Vagina (tissue), 2 donors: ENCODE results near the gene FLNA. TPM values are rescaled to one million over a fixed set of nuclear protein-coding genes. Genes with fewer than 3 reads are reported as not detected.

ENCODE experiments used
- DNase-seq, 2 donors: peaks; one replicate each; pipeline ENCODE4 v3.0.0-alpha.2; 2017; ENCODE audit errors: extremely low spot score in 2 of 2
- H3K27ac ChIP-seq: fragments of 200-600 bp; sonication (generic); one replicate; pipeline ENCODE4 v1.5.1; 2019
- H3K27me3 ChIP-seq: fragments of 200-600 bp; sonication (generic); one replicate; pipeline ENCODE4 v1.5.1; 2019
- H3K36me3 ChIP-seq, 2 donors: fragments of 200-600 bp; sonication (generic); one replicate each; pipeline ENCODE4 v1.5.1; 2017 to 2019
- H3K4me1 ChIP-seq: fragments of 200-600 bp; sonication (generic); one replicate; pipeline ENCODE4 v1.5.1; 2019
- H3K4me3 ChIP-seq, 2 donors: fragments of 200-600 bp; sonication (generic); 1 replicate in 1 of 2; 2 replicates in 1 of 2; pipeline ENCODE4 v1.5.1; 2016 to 2019
- H3K9me3 ChIP-seq: fragments of 200-600 bp; sonication (generic); one replicate; pipeline ENCODE4 v1.5.1; 2019
- POLR2A ChIP-seq, 2 donors: fragments of 450-650 bp; IDR thresholded peaks; one replicate each; pipeline ENCODE4 v1.6.1; 2017; ENCODE audit warnings: antibody characterized with exemption in 2 of 2, mild to moderate bottlenecking in 2 of 2, moderate library complexity in 2 of 2
- POLR2AphosphoS5 ChIP-seq, 2 donors: sonication (generic); formaldehyde crosslinking; IDR thresholded peaks; one replicate each; pipeline ENCODE4 v1.9.0; 2017; ENCODE audit warnings: antibody characterized with exemption in 2 of 2, mild to moderate bottlenecking in 2 of 2, low read depth in 1 of 2; ENCODE audit not compliant: insufficient read depth in 1 of 2
- intact Hi-C: fragments of 100-400 bp; cut with DNase I; formaldehyde crosslinking; loops from one replicate; pipeline ENCODE4 v1.15.1; 2023
- total RNA-seq: library from RNA; depleted of rRNA; stranded (reverse); fragments of >200 nt; gene quantifications from one replicate; pipeline ENCODE4 v1.2.3, GENCODE V29; 2016
- TF ChIP-seq, protein P1 (sequence below), 3 experiments: fragments of 450-650 bp in 2 of 3; fragments of 200-600 bp in 1 of 3; sonication (generic) in 1 of 3; IDR thresholded peaks; one replicate each; pipeline ENCODE4 v1.5.1; 2017 to 2019; ENCODE audit warnings: antibody characterized with exemption in 3 of 3, mild to moderate bottlenecking in 2 of 3, moderate library complexity in 2 of 3

Gene FLNA
- total RNA-seq, 1 donor from 2014 or later, result 1,247 TPM

DNA sequence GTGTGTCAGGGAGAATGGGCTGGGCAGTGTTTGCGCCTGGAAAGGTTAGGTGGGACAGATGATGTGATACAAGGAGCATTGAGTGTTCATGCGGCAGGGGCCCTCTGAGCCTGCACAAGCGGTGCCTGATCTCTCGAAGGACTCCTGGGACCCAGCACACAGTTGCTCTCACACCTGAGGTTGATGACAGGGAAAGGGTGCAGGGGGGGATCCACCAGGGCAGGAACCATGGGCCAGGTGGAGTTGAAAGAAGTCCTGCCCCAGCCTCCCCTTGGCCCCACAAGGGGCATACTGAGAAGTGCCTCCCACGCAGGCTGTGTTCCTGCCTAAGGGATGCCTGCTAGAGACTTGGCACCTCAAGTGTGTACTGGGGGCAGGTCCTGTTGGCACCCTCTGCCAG is 45.8 kb downstream of the FLNA start:
- no peaks in the 10 kb centered on the region for H3K36me3 ChIP-seq
- DNase-seq, result no peak
- H3K9me3 ChIP-seq, result no peaks in the 10 kb centered on the region
- H3K27me3 ChIP-seq, result no peaks in the 10 kb centered on the region
- no peak overlapping the region for H3K4me3 ChIP-seq
- no peak for TF ChIP-seq POLR2A (IDR thresholded peaks at IDR 0.05)
- TF ChIP-seq, protein P1, sequence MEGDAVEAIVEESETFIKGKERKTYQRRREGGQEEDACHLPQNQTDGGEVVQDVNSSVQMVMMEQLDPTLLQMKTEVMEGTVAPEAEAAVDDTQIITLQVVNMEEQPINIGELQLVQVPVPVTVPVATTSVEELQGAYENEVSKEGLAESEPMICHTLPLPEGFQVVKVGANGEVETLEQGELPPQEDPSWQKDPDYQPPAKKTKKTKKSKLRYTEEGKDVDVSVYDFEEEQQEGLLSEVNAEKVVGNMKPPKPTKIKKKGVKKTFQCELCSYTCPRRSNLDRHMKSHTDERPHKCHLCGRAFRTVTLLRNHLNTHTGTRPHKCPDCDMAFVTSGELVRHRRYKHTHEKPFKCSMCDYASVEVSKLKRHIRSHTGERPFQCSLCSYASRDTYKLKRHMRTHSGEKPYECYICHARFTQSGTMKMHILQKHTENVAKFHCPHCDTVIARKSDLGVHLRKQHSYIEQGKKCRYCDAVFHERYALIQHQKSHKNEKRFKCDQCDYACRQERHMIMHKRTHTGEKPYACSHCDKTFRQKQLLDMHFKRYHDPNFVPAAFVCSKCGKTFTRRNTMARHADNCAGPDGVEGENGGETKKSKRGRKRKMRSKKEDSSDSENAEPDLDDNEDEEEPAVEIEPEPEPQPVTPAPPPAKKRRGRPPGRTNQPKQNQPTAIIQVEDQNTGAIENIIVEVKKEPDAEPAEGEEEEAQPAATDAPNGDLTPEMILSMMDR (IDR thresholded peaks at IDR 0.05), result no peak
- TF ChIP-seq POLR2AphosphoS5 (IDR thresholded peaks at IDR 0.05; ENCODE audit: insufficient read depth in 1 of 2, low read depth in 1 of 2), result no peak
- intact Hi-C loops, result no loop called here
- peaks cover 7% of the 10 kb centered on the region for H3K4me1 ChIP-seq
- H3K27ac ChIP-seq, result no peak overlapping the region

DNA sequence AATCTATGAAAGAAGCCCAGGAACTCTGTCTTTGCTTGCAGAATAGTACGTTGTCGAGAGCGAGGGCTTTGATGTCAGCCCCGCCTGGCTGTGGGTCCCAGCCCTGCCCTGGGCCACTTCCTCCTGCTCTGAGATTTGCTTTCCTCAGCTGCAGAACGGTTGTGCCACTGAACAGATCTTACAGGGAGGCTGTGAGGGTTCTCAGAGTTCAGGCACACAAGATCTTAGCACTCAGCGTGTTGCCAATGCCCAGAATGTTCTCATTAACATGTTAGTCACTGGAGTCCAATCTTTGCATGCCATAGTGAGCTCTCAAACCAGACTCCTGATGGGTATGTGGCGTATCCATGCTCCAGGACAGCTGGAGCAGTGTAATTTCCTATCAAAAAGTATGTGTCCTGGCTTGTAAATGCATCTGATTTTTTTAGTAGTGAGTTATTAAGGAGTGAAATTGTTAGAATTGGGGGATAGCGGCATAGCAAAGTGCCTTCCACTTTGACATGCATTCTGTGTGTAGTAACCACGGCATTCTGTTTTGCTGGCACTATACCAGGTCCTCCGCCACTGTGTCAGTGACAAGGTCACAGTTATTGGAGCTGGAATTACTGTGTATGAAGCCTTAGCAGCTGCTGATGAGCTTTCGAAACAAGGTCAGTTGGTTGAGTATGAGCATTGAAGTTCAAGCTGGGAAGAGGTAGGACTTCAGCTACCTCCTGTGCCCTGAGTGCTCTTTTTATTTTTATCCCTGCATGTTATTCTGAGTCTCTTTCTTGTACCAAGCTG is 47.2 kb downstream of the FLNA start:
- intact Hi-C loops, result no loop called here
- Histone ChIP-seq H3K9me3 (no peaks in the 10 kb centered on the region), H3K27ac (no peak overlapping the region), H3K36me3 (no peaks in the 10 kb centered on the region), H3K4me3 (no peak overlapping the region), H3K4me1 (peaks cover 7% of the 10 kb centered on the region), H3K27me3 (no peaks in the 10 kb centered on the region)
- no peak for TF ChIP-seq POLR2A (IDR thresholded peaks at IDR 0.05)
- TF ChIP-seq, protein P1 (IDR thresholded peaks at IDR 0.05), result no peak
- no peak for TF ChIP-seq POLR2AphosphoS5 (IDR thresholded peaks at IDR 0.05; ENCODE audit: insufficient read depth in 1 of 2, low read depth in 1 of 2)
- DNase-seq, result no peak

DNA sequence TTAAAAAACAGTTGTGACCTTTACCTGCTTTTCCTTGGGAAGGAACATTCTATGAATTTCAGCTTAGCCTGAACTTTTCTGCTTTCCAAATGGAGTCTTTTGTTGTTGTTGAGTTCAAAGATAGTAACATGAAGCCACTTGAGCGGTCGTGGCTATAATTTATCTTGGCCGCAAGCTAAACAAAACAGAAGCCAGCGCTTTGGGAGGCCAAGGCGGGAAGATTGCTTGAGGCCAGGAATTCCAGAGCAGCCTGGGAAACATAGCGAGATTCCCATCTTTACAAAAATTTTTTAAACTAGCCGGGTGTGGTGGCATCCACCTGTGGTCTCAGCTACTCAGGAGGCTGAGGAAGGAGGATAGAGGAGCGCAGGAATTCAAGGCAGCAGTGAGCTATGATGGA is 48.9 kb downstream of the FLNA start:
- Histone ChIP-seq H3K4me1 (peaks cover 7% of the 10 kb centered on the region), H3K27ac (no peak overlapping the region), H3K4me3 (no peak overlapping the region), H3K27me3 (no peaks in the 10 kb centered on the region), H3K36me3 (no peaks in the 10 kb centered on the region), H3K9me3 (no peaks in the 10 kb centered on the region)
- DNase-seq, result no peak
- intact Hi-C loops, result no loop called here
- TF ChIP-seq, protein P1 (IDR thresholded peaks at IDR 0.05), result no peak
- TF ChIP-seq POLR2A (IDR thresholded peaks at IDR 0.05) (no peak), POLR2AphosphoS5 (IDR thresholded peaks at IDR 0.05; ENCODE audit: insufficient read depth in 1 of 2, low read depth in 1 of 2) (no peak)

DNA sequence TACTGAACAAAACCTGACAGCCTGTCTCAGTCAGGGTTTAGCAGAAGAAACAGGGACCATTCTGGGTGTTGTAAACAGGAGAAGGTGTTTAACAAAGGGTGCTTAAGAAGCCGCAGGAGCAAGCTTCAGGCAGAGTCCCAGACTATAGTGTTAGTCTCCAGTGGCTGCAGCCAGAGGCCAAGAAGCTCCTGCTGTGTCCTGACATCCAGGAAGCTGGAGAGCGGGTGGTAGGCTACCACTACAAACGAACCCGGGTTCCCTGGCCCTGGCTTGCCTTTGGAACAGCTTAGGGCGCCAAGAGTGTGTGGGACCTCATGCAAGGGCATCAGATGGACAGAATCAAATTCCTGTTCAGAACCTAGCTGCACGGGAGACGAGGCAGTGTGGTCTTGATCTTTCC is 50.9 kb downstream of the FLNA start:
- H3K9me3 ChIP-seq, result no peaks in the 10 kb centered on the region
- no peak for DNase-seq
- peaks cover 7% of the 10 kb centered on the region for H3K4me1 ChIP-seq
- H3K27me3 ChIP-seq, result no peaks in the 10 kb centered on the region
- H3K4me3 ChIP-seq, result no peak overlapping the region
- no peaks in the 10 kb centered on the region for H3K36me3 ChIP-seq
- intact Hi-C loops, result no loop called here
- TF ChIP-seq POLR2A (IDR thresholded peaks at IDR 0.05), result no peak
- TF ChIP-seq POLR2AphosphoS5 (IDR thresholded peaks at IDR 0.05; ENCODE audit: insufficient read depth in 1 of 2, low read depth in 1 of 2), result no peak
- TF ChIP-seq, protein P1 (IDR thresholded peaks at IDR 0.05), result no peak
- H3K27ac ChIP-seq, result no peak overlapping the region

DNA sequence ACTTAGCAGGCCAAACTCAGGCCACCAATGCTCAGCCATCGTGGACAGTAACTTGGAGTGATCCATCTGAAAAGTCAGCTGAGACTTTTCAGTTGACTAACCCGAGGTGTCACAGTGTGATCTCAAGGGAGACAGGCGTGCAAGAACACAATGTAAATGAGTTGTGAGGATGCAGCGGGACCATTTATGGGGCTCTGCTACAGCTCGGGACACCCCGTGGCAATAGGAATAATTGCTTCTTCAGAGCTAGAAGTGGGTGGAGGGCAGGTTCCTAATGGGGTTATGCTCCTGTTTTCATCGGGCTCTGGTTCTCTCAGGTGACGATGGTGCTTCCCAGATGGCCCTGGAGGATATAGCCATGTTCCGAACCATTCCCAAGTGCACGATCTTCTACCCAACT is 51.5 kb downstream of the FLNA start:
- Histone ChIP-seq H3K36me3 (no peaks in the 10 kb centered on the region), H3K27ac (no peak overlapping the region), H3K4me3 (no peak overlapping the region), H3K9me3 (no peaks in the 10 kb centered on the region), H3K4me1 (peaks cover 7% of the 10 kb centered on the region), H3K27me3 (no peaks in the 10 kb centered on the region)
- TF ChIP-seq POLR2A (IDR thresholded peaks at IDR 0.05), result no peak
- no peak for TF ChIP-seq POLR2AphosphoS5 (IDR thresholded peaks at IDR 0.05; ENCODE audit: insufficient read depth in 1 of 2, low read depth in 1 of 2)
- TF ChIP-seq, protein P1 (IDR thresholded peaks at IDR 0.05), result no peak
- intact Hi-C loops, result no loop called here
- DNase-seq, result no peak
